SK-N-SH treated with all-trans-retinoic acid at 6 μM for 48 hours (cell line): ENCODE results near the gene TMEM184A.

ENCODE experiments used
- ATAC-seq: fragments of 200-7000 bp; cut with Tn5 transposase; 3 replicates; pipeline ENCODE4 v1.9.1; 2020; ENCODE audit warnings: mild to moderate bottlenecking, moderate library complexity
- ARNTL ChIP-seq: fragments of 450-650 bp; formaldehyde crosslinking; IDR thresholded peaks from 2 replicates; pipeline ENCODE4 v1.5.0; 2020; ENCODE audit warnings: low read depth, mild to moderate bottlenecking, moderate library complexity, borderline replicate concordance
- BACH2 ChIP-seq: fragments of 250-450 bp; sonication (Bioruptor Pico); IDR thresholded peaks from 2 replicates; pipeline ENCODE4 v1.9.0; 2021; ENCODE audit warnings: mild to moderate bottlenecking, borderline replicate concordance
- ESRRG ChIP-seq: fragments of 250-450 bp; sonication (Bioruptor Pico); IDR thresholded peaks from 2 replicates; pipeline ENCODE4 v1.6.1; 2021; ENCODE audit warnings: mild to moderate bottlenecking
- GLIS3 ChIP-seq: fragments of 250-450 bp; sonication (Bioruptor Pico); IDR thresholded peaks from 2 replicates; pipeline ENCODE4 v1.5.0; 2020; ENCODE audit warnings: mild to moderate bottlenecking, moderate library complexity
- ISL1 ChIP-seq: fragments of 250-450 bp; sonication (Bioruptor Pico); IDR thresholded peaks from 2 replicates; pipeline ENCODE4 v2.1.2; 2022; ENCODE audit warnings: mild to moderate bottlenecking, moderate library complexity
- OSR1 ChIP-seq: fragments of 250-450 bp; sonication (Bioruptor Pico); IDR thresholded peaks from 2 replicates; pipeline ENCODE4 v1.8.0; 2022; ENCODE audit warnings: moderate library complexity, mild to moderate bottlenecking, inconsistent platforms
- PPARA ChIP-seq: fragments of 250-450 bp; sonication (Bioruptor Pico); IDR thresholded peaks from 2 replicates; pipeline ENCODE4 v1.5.0; 2020; ENCODE audit warnings: mild to moderate bottlenecking, borderline replicate concordance
- RARB ChIP-seq: fragments of 250-450 bp; sonication (Bioruptor Pico); IDR thresholded peaks from 2 replicates; pipeline ENCODE4 v1.8.0; 2021; ENCODE audit warnings: mild to moderate bottlenecking, moderate library complexity
- SNAI2 ChIP-seq: fragments of 250-450 bp; sonication (Bioruptor Pico); IDR thresholded peaks from 2 replicates; pipeline ENCODE4 v1.5.0; 2020; ENCODE audit warnings: mild to moderate bottlenecking, moderate library complexity
- TCF4 ChIP-seq: fragments of 250-450 bp; sonication (Bioruptor Pico); IDR thresholded peaks from 2 replicates; pipeline ENCODE4 v1.8.0; 2021; ENCODE audit warnings: mild to moderate bottlenecking, moderate library complexity, borderline replicate concordance
- TOX ChIP-seq: fragments of 250-450 bp; sonication (Bioruptor Pico); IDR thresholded peaks from 2 replicates; pipeline ENCODE4 v1.8.0; 2021; ENCODE audit warnings: mild to moderate bottlenecking, moderate library complexity, borderline replicate concordance
- ZC3H10 ChIP-seq: fragments of 250-450 bp; sonication (Bioruptor Pico); IDR thresholded peaks from 2 replicates; pipeline ENCODE4 v1.5.1; 2021; ENCODE audit warnings: mild to moderate bottlenecking, moderate library complexity
- ZFP30 ChIP-seq: fragments of 450-650 bp; formaldehyde crosslinking; IDR thresholded peaks from 2 replicates; pipeline ENCODE4 v1.5.0; 2022; ENCODE audit warnings: mild to moderate bottlenecking, moderate library complexity
- ZNF565 ChIP-seq: fragments of 450-650 bp; formaldehyde crosslinking; conservative IDR thresholded peaks from 2 replicates; pipeline ENCODE4 v1.5.0; 2020; ENCODE audit warnings: low read depth, mild to moderate bottlenecking, moderate library complexity
- ZNF70 ChIP-seq: fragments of 450-650 bp; formaldehyde crosslinking; IDR thresholded peaks from 2 replicates; pipeline ENCODE4 v1.5.0; 2020; ENCODE audit warnings: mild to moderate bottlenecking, moderate library complexity
- ZNF8 ChIP-seq: fragments of 450-650 bp; formaldehyde crosslinking; IDR thresholded peaks from 2 replicates; pipeline ENCODE4 v1.5.0; 2020; ENCODE audit warnings: mild to moderate bottlenecking, moderate library complexity
- TF ChIP-seq, protein P1 (sequence below): fragments of 250-450 bp; sonication (Bioruptor Pico); IDR thresholded peaks from 2 replicates; pipeline ENCODE4 v1.8.0; 2020; ENCODE audit warnings: mild to moderate bottlenecking, moderate library complexity, borderline replicate concordance
- TF ChIP-seq, protein P2 (sequence below): fragments of 250-450 bp; sonication (Bioruptor Pico); IDR thresholded peaks from 2 replicates; pipeline ENCODE4 v1.8.0; 2021; ENCODE audit warnings: low read depth, mild to moderate bottlenecking, moderate library complexity, borderline replicate concordance
- TF ChIP-seq, protein P3 (sequence below): fragments of 250-450 bp; sonication (Bioruptor Pico); IDR thresholded peaks from 2 replicates; pipeline ENCODE4 v1.5.1; 2021; ENCODE audit warnings: mild to moderate bottlenecking, moderate library complexity
- TF ChIP-seq, protein P4 (sequence below): fragments of 250-450 bp; sonication (Bioruptor Pico); IDR thresholded peaks from 2 replicates; pipeline ENCODE4 v1.5.0; 2020; ENCODE audit warnings: mild to moderate bottlenecking, moderate library complexity

The TMEM184A gene

DNA sequence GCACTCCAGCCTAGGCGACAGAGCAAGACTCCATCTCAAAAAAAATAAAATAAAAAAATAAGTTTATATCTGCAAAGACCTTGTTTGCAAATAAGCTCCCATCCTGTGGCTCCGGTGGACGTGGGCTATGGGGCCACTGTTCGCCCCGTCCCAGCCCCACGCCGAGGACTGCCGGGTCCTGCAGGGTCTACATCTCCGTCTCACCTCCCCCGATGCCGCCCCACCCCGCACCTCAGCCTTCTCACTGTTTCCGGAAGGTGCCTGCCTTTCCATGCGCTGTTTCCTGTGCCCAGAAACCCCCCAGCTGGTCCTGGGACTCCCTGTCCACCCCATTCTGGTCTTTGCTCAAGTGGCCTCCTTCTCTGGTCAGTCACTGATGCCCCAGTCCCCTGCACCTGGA lies 46.8 kb downstream of the TMEM184A start:
- TF ChIP-seq ISL1 (no peak), ZNF565 (CRISPR knock-in tag) (no peak), SNAI2 (CRISPR knock-in tag) (no peak), ARNTL (CRISPR knock-in tag) (no peak), ESRRG (CRISPR knock-in tag) (no peak), BACH2 (CRISPR knock-in tag) (no peak), GLIS3 (no peak), PPARA (CRISPR knock-in tag) (no peak), TCF4 (CRISPR knock-in tag) (no peak), ZC3H10 (CRISPR knock-in tag) (no peak), ZFP30 (CRISPR knock-in tag) (no peak), TOX (CRISPR knock-in tag) (no peak), ZNF70 (no peak), OSR1 (CRISPR knock-in tag) (no peak)
- TF ChIP-seq, protein P1, sequence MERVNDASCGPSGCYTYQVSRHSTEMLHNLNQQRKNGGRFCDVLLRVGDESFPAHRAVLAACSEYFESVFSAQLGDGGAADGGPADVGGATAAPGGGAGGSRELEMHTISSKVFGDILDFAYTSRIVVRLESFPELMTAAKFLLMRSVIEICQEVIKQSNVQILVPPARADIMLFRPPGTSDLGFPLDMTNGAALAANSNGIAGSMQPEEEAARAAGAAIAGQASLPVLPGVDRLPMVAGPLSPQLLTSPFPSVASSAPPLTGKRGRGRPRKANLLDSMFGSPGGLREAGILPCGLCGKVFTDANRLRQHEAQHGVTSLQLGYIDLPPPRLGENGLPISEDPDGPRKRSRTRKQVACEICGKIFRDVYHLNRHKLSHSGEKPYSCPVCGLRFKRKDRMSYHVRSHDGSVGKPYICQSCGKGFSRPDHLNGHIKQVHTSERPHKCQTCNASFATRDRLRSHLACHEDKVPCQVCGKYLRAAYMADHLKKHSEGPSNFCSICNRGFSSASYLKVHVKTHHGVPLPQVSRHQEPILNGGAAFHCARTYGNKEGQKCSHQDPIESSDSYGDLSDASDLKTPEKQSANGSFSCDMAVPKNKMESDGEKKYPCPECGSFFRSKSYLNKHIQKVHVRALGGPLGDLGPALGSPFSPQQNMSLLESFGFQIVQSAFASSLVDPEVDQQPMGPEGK (CRISPR knock-in tag): no peak
- TF ChIP-seq, protein P2, sequence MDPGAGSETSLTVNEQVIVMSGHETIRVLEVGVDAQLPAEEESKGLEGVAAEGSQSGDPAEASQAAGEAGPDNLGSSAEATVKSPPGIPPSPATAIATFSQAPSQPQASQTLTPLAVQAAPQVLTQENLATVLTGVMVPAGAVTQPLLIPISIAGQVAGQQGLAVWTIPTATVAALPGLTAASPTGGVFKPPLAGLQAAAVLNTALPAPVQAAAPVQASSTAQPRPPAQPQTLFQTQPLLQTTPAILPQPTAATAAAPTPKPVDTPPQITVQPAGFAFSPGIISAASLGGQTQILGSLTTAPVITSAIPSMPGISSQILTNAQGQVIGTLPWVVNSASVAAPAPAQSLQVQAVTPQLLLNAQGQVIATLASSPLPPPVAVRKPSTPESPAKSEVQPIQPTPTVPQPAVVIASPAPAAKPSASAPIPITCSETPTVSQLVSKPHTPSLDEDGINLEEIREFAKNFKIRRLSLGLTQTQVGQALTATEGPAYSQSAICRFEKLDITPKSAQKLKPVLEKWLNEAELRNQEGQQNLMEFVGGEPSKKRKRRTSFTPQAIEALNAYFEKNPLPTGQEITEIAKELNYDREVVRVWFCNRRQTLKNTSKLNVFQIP (CRISPR knock-in tag): no peak
- TF ChIP-seq, protein P3, sequence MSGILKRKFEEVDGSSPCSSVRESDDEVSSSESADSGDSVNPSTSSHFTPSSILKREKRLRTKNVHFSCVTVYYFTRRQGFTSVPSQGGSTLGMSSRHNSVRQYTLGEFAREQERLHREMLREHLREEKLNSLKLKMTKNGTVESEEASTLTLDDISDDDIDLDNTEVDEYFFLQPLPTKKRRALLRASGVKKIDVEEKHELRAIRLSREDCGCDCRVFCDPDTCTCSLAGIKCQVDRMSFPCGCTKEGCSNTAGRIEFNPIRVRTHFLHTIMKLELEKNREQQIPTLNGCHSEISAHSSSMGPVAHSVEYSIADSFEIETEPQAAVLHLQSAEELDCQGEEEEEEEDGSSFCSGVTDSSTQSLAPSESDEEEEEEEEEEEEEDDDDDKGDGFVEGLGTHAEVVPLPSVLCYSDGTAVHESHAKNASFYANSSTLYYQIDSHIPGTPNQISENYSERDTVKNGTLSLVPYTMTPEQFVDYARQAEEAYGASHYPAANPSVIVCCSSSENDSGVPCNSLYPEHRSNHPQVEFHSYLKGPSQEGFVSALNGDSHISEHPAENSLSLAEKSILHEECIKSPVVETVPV (CRISPR knock-in tag): no peak
- TF ChIP-seq, protein P4, sequence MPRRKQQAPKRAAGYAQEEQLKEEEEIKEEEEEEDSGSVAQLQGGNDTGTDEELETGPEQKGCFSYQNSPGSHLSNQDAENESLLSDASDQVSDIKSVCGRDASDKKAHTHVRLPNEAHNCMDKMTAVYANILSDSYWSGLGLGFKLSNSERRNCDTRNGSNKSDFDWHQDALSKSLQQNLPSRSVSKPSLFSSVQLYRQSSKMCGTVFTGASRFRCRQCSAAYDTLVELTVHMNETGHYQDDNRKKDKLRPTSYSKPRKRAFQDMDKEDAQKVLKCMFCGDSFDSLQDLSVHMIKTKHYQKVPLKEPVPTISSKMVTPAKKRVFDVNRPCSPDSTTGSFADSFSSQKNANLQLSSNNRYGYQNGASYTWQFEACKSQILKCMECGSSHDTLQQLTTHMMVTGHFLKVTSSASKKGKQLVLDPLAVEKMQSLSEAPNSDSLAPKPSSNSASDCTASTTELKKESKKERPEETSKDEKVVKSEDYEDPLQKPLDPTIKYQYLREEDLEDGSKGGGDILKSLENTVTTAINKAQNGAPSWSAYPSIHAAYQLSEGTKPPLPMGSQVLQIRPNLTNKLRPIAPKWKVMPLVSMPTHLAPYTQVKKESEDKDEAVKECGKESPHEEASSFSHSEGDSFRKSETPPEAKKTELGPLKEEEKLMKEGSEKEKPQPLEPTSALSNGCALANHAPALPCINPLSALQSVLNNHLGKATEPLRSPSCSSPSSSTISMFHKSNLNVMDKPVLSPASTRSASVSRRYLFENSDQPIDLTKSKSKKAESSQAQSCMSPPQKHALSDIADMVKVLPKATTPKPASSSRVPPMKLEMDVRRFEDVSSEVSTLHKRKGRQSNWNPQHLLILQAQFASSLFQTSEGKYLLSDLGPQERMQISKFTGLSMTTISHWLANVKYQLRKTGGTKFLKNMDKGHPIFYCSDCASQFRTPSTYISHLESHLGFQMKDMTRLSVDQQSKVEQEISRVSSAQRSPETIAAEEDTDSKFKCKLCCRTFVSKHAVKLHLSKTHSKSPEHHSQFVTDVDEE (CRISPR knock-in tag): no peak
- ATAC-seq: no peak

DNA sequence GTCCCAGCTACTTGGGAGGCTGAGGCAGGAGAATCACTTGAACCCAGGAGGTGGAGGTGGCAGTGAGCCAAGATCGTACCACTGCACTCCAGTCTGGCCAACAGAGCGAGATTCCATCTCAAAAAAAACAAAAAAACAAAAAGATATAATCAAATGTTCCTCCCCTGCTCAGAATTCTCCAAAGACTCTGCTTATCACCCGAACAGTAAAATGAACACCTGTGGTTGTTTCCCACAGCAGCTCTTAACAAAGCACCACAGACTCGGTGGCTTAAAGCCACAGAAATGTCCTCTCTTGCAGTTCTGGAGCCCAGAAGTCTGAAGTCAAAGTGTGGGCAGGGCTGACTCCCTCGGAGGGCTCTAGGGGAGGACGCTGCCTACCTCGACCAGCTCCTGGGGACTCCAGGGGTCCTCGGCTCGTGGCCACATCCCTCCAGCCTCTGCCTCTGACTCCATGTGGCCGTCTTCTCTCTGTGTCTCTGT lies 47.7 kb downstream of the TMEM184A start:
- TF ChIP-seq ZNF8 (no peak), ZNF70 (no peak), TCF4 (CRISPR knock-in tag) (no peak), TOX (CRISPR knock-in tag) (no peak), RARB (CRISPR knock-in tag) (no peak), ISL1 (no peak), ESRRG (CRISPR knock-in tag) (no peak), ARNTL (CRISPR knock-in tag) (no peak), BACH2 (CRISPR knock-in tag) (no peak)
- TF ChIP-seq, protein P4 (CRISPR knock-in tag): no peak
- TF ChIP-seq, protein P2 (CRISPR knock-in tag): no peak
- TF ChIP-seq, protein P1 (CRISPR knock-in tag): no peak

More for the DNA sequence above, 47.7 kb downstream of the TMEM184A start:
- ATAC-seq: no peak
